Left ventricle myocardium inferior (tissue), 1 donor: Measurements from ENCODE around the gene HEATR5A. TPM values are rescaled to one million over a fixed set of nuclear protein-coding genes. Genes with fewer than 3 reads are reported as not detected.

Source experiments
- DNase-seq: peaks from one replicate; pipeline ENCODE4 v3.0.0-alpha.2; 2020
- H3K27ac ChIP-seq: fragments of 200-600 bp; replicated peaks from 2 replicates; pipeline ENCODE4 v1.8.0; 2021
- H3K27me3 ChIP-seq: fragments of 200-600 bp; 2 replicates; pipeline ENCODE4 v1.8.0; 2021; ENCODE audit warnings: low read depth
- H3K36me3 ChIP-seq: fragments of 200-600 bp; 2 replicates; pipeline ENCODE4 v1.8.0; 2021
- H3K4me1 ChIP-seq: fragments of 200-600 bp; 2 replicates; pipeline ENCODE4 v1.8.0; 2021
- H3K4me3 ChIP-seq: fragments of 200-600 bp; 2 replicates; pipeline ENCODE4 v1.8.0; 2021; ENCODE audit warnings: mild to moderate bottlenecking, moderate library complexity
- H3K9me3 ChIP-seq: fragments of 200-600 bp; replicated peaks from 2 replicates; pipeline ENCODE4 v1.8.0; 2021
- CTCF ChIP-seq: fragments of 200-600 bp; IDR thresholded peaks from 2 replicates; pipeline ENCODE4 v1.8.0; 2021; ENCODE audit warnings: antibody characterized with exemption, mild to moderate bottlenecking, borderline replicate concordance
- intact Hi-C: fragments of 100-400 bp; cut with micrococcal nuclease; formaldehyde crosslinking; loops from one replicate; pipeline ENCODE4 v1.11.0; 2022
- total RNA-seq: library from RNA; stranded (reverse); fragmentation: NEBNext Ultra II Directional; extraction: Animal tissue kit (Norgen Biotek cat#: 25700); gene quantifications from one replicate; pipeline ENCODE4 v1.2.1, GENCODE V29; 2021
- donor health status: DM: no; HTN: yes; CAD: no; lungs with severe emphysema.

The HEATR5A gene
- total RNA-seq, 1 donor from 2014 or later: 51.8 TPM

GRCh38 chr14:31421200-31421599 lies 850 bp upstream of the HEATR5A start:
- no peak for DNase-seq
- intact Hi-C loops: no loop called here
- Histone ChIP-seq H3K36me3 (no peaks in the 10 kb centered on the region), H3K27me3 (no peaks in the 10 kb centered on the region), H3K4me1 (peaks cover 34% of the 10 kb centered on the region), H3K27ac (peak overlapping the region; percentile 95), H3K4me3 (peak overlapping the region; percentile 97), H3K9me3 (no peaks in the 10 kb centered on the region)
- TF ChIP-seq CTCF: no peak

- intact Hi-C loops: loop anchor here (10.0 kb wide), 1 partner anchor 655 kb away; the partner anchor contains the start of gene ARHGAP5
- Histone ChIP-seq H3K27me3 (no peaks in the 10 kb centered on the region), H3K36me3 (no peaks in the 10 kb centered on the region), H3K9me3 (no peaks in the 10 kb centered on the region), H3K27ac (peak overlapping the region; percentile 95), H3K4me1 (peaks cover 45% of the 10 kb centered on the region), H3K4me3 (peak overlapping the region; percentile 97)
- DNase-seq: peak; percentile 63
- TF ChIP-seq CTCF: no peak
Observed at GRCh38 chr14:31419967-31420318, 407 bp downstream of the HEATR5A start.

- intact Hi-C loops: loop anchor here (10.0 kb wide), 1 partner anchor 655 kb away; the partner anchor contains the start of gene ARHGAP5
- H3K4me1 ChIP-seq: peaks cover 51% of the 10 kb centered on the region
- H3K4me3 ChIP-seq: peak overlapping the region; percentile 97
- no peaks in the 10 kb centered on the region for H3K9me3 ChIP-seq
- H3K27ac ChIP-seq: peak overlapping the region; percentile 95
- no peak for TF ChIP-seq CTCF
- no peaks in the 10 kb centered on the region for H3K36me3 ChIP-seq
- no peaks in the 10 kb centered on the region for H3K27me3 ChIP-seq
- no peak for DNase-seq
Observed at GRCh38 chr14:31419179-31419966, 977 bp downstream of the HEATR5A start.

- no peak for TF ChIP-seq CTCF
- H3K27ac ChIP-seq: peak overlapping the region; percentile 95
- no peak for DNase-seq
- no peaks in the 10 kb centered on the region for H3K27me3 ChIP-seq
- H3K4me1 ChIP-seq: peaks cover 57% of the 10 kb centered on the region
- no peaks in the 10 kb centered on the region for H3K36me3 ChIP-seq
- no peak overlapping the region for H3K4me3 ChIP-seq
- H3K9me3 ChIP-seq: no peaks in the 10 kb centered on the region
- intact Hi-C loops: loop anchor here (10.0 kb wide), 1 partner anchor 656 kb away; the partner anchor contains the start of gene ARHGAP5
Observed at GRCh38 chr14:31418440-31418839, 1.9 kb downstream of the HEATR5A start.

- Histone ChIP-seq H3K4me3 (no peak overlapping the region), H3K27ac (no peak overlapping the region), H3K4me1 (peaks cover 68% of the 10 kb centered on the region), H3K36me3 (no peaks in the 10 kb centered on the region), H3K9me3 (no peaks in the 10 kb centered on the region), H3K27me3 (no peaks in the 10 kb centered on the region)
- intact Hi-C loops: loop anchor here (10.0 kb wide), 1 partner anchor 660 kb away; the partner anchor contains the start of gene ARHGAP5
- TF ChIP-seq CTCF: no peak
- no peak for DNase-seq
Observed at GRCh38 chr14:31414190-31414833, 6.0 kb downstream of the HEATR5A start.
